ENCODE results near the gene FAM180B.

FAM180B gene

GRCh38 chr11:47605921-47606320 lies 19.4 kb downstream of the FAM180B start:
- TF ChIP-seq CTCF (IDR thresholded peaks at IDR 0.05; ENCODE audit: extremely low read depth, missing control alignments), result no peak

GRCh38 chr11:47606731-47607130 lies 20.3 kb downstream of the FAM180B start:
- no peak for DNase-seq (ENCODE audit: low spot score)
- no peak for TF ChIP-seq CTCF (IDR thresholded peaks at IDR 0.05; ENCODE audit: extremely low read depth, missing control alignments)

More at GRCh38 chr11:47605921-47606320, 19.4 kb downstream of the FAM180B start:
- no peak for DNase-seq (ENCODE audit: low spot score)

- TF ChIP-seq CTCF (IDR thresholded peaks at IDR 0.05; ENCODE audit: extremely low read depth, missing control alignments), result no peak
- DNase-seq (ENCODE audit: low spot score), result no peak
Observed at GRCh38 chr11:47607380-47607779, 20.9 kb downstream of the FAM180B start.

- no peak for TF ChIP-seq CTCF (IDR thresholded peaks at IDR 0.05; ENCODE audit: extremely low read depth, missing control alignments)
- no peak for DNase-seq (ENCODE audit: low spot score)
Observed at GRCh38 chr11:47609675-47610074, 23.2 kb downstream of the FAM180B start.

GRCh38 chr11:47611348-47611794 lies 24.9 kb downstream of the FAM180B start:
- no peak for TF ChIP-seq CTCF (IDR thresholded peaks at IDR 0.05; ENCODE audit: extremely low read depth, missing control alignments)
- DNase-seq (ENCODE audit: low spot score), result peak; percentile 37

- no peak for TF ChIP-seq CTCF (IDR thresholded peaks at IDR 0.05; ENCODE audit: extremely low read depth, missing control alignments)
- DNase-seq (ENCODE audit: low spot score), result no peak
Observed at GRCh38 chr11:47615249-47615648, 28.8 kb downstream of the FAM180B start.

GRCh38 chr11:47616726-47617416 lies 30.4 kb downstream of the FAM180B start:
- peak; percentile 64 for TF ChIP-seq CTCF (IDR thresholded peaks at IDR 0.05; ENCODE audit: extremely low read depth, missing control alignments)
- DNase-seq (ENCODE audit: low spot score), result no peak

Data from GM20000 (cell line).